Neural progenitor cell (in vitro differentiated cells): ENCODE results near the gene PCNX2.

Experiments
- EZH2 ChIP-seq: fragments of 200-600 bp; sonication (generic); IDR thresholded peaks from 2 replicates; pipeline ENCODE4 v1.6.1; 2017; ENCODE audit warnings: antibody characterized with exemption, mild to moderate bottlenecking, moderate library complexity
- EZH2phosphoT487 ChIP-seq: fragments of 200-600 bp; sonication (generic); IDR thresholded peaks from 2 replicates; pipeline ENCODE4 v1.6.1; 2017; ENCODE audit warnings: antibody characterized with exemption
- TF ChIP-seq, protein P1 (sequence below): fragments of 200-600 bp; sonication (generic); IDR thresholded peaks from 2 replicates; pipeline ENCODE4 v1.5.1; 2017; ENCODE audit warnings: antibody characterized with exemption, mild to moderate bottlenecking

DNA sequence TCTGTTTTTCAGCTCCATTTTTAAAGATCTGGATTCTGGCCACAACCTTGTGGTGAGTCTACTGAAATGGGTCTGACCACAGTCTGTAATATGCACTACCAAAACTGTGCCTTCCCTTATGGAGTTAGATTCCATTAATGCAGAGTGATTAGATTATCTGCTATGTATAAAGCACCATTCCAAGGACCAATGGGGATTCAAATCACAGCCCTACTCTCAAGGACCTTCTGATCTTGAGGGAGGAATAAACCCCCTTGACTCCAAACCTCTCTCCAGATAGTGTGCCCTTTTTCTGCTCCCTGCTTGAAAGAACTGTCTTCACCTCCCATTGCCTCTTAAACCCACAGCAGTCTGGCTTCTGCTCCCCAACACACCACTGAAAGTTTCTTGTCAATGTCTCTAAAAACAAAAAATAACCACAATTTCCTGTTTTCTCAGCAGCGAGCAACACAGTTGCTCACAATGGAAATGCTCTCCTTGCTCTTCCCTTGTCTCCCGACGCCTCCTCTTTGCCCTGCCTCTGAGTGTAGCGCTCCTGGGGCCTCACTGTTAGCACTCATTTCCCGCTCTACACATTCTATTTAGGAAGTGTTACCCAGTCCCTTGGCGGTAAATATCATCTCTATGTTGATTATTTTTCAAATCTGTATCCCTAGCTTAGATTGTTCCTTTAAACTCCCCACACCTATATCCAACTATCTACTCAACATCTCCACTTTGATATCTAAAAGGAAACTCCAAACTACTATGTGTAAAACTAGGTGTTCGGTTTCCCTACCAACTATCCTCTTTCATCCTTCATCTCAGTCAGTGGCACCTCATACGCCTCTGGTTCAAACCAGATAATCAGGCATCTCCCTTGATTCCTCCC, 13.6 kb downstream of the PCNX2 start:
- TF ChIP-seq, protein P1, sequence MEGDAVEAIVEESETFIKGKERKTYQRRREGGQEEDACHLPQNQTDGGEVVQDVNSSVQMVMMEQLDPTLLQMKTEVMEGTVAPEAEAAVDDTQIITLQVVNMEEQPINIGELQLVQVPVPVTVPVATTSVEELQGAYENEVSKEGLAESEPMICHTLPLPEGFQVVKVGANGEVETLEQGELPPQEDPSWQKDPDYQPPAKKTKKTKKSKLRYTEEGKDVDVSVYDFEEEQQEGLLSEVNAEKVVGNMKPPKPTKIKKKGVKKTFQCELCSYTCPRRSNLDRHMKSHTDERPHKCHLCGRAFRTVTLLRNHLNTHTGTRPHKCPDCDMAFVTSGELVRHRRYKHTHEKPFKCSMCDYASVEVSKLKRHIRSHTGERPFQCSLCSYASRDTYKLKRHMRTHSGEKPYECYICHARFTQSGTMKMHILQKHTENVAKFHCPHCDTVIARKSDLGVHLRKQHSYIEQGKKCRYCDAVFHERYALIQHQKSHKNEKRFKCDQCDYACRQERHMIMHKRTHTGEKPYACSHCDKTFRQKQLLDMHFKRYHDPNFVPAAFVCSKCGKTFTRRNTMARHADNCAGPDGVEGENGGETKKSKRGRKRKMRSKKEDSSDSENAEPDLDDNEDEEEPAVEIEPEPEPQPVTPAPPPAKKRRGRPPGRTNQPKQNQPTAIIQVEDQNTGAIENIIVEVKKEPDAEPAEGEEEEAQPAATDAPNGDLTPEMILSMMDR = no peak
- no peak for TF ChIP-seq EZH2phosphoT487
- TF ChIP-seq EZH2 = no peak
